VCaP (cell line): ENCODE data around the gene VAMP3.

Experiments
- H3K27ac ChIP-seq: fragments of 450-650 bp; 2 replicates; pipeline ENCODE4 v1.5.1; 2017
- CTCF ChIP-seq: fragments of 450-650 bp; conservative IDR thresholded peaks from 2 replicates; pipeline ENCODE4 v1.5.1; 2017; ENCODE audit warnings: mild to moderate bottlenecking, moderate library complexity

The VAMP3 gene

GRCh38 chr1:7733276-7733675 is 37.8 kb upstream of the VAMP3 start:
- no peak overlapping the region for H3K27ac ChIP-seq
- TF ChIP-seq CTCF: no peak

GRCh38 chr1:7738044-7738443 is 33.1 kb upstream of the VAMP3 start:
- H3K27ac ChIP-seq: no peak overlapping the region
- no peak for TF ChIP-seq CTCF

GRCh38 chr1:7743346-7743745 is 27.8 kb upstream of the VAMP3 start:
- no peak for TF ChIP-seq CTCF
- no peak overlapping the region for H3K27ac ChIP-seq

- no peak overlapping the region for H3K27ac ChIP-seq
- no peak for TF ChIP-seq CTCF
These were observed 26.2 kb upstream of the VAMP3 start for GRCh38 chr1:7744882-7745281.

GRCh38 chr1:7745783-7746182 is 25.3 kb upstream of the VAMP3 start:
- H3K27ac ChIP-seq: peak overlapping the region; percentile 67
- TF ChIP-seq CTCF: no peak

- TF ChIP-seq CTCF: no peak
- no peak overlapping the region for H3K27ac ChIP-seq
These were observed 23.5 kb upstream of the VAMP3 start for GRCh38 chr1:7747605-7748004.

GRCh38 chr1:7749126-7749525 is 22.0 kb upstream of the VAMP3 start:
- no peak for TF ChIP-seq CTCF
- no peak overlapping the region for H3K27ac ChIP-seq

- TF ChIP-seq CTCF: no peak
- H3K27ac ChIP-seq: no peak overlapping the region
These were observed 19.9 kb upstream of the VAMP3 start for GRCh38 chr1:7751174-7751573.
